ENCODE measurements around the gene PAQR4.

- TF ChIP-seq CTCF (conservative IDR thresholded peaks at IDR 0.05 in 1 of 2, IDR thresholded peaks at IDR 0.05 in 1 of 2; ENCODE audit: extremely low read depth in 1 of 2, insufficient read depth in 1 of 2, low read depth in 1 of 2, low read length in 2 of 2), result no peak
- TF ChIP-seq EZH2 (IDR thresholded peaks at IDR 0.05; ENCODE audit: borderline replicate concordance, low read length), result no peak
Measured at GRCh38 chr16:2963723-2964474, 5.2 kb upstream of the PAQR4 start, which contains the start of gene KREMEN2.
